DOHH2 (cell line): ENCODE results near the gene POLR1D.

Experiments
- H3F3A ChIP-seq: fragments of 200-600 bp; sonication (generic), shearing (Covaris generic); 2 replicates; pipeline ENCODE4 v1.6.0; 2016; ENCODE audit warnings: antibody characterized with exemption, mild to moderate bottlenecking; ENCODE audit not compliant: control insufficient read depth, insufficient read depth
- H3K27ac ChIP-seq: fragments of 200-600 bp; sonication (generic); 2 replicates; pipeline ENCODE4 v1.5.1; 2014; ENCODE audit warnings: low read depth, mild to moderate bottlenecking, low read length, moderate library complexity
- H3K27me3 ChIP-seq: fragments of 200-600 bp; sonication (generic); 2 replicates; pipeline ENCODE4 v1.6.1; 2014; ENCODE audit warnings: mild to moderate bottlenecking, low read length, mixed read lengths; ENCODE audit not compliant: control insufficient read depth
- H3K36me3 ChIP-seq: fragments of 200-600 bp; sonication (generic); 2 replicates; pipeline ENCODE4 v1.6.1; 2014; ENCODE audit warnings: mild to moderate bottlenecking, low read length, moderate library complexity, mixed read lengths; ENCODE audit not compliant: control insufficient read depth
- H3K4me1 ChIP-seq: fragments of 200-600 bp; sonication (generic); 2 replicates; pipeline ENCODE4 v1.6.1; 2014; ENCODE audit warnings: mild to moderate bottlenecking, low read length, mixed read lengths; ENCODE audit not compliant: control insufficient read depth
- H3K4me2 ChIP-seq: fragments of 200-600 bp; sonication (generic); 2 replicates; pipeline ENCODE4 v1.6.0; 2014; ENCODE audit warnings: mild to moderate bottlenecking, low read length, moderate library complexity
- H3K4me3 ChIP-seq: fragments of 200-600 bp; sonication (generic); 2 replicates; pipeline ENCODE4 v1.5.1; 2014; ENCODE audit warnings: mild to moderate bottlenecking, low read length, mixed read lengths
- H3K79me2 ChIP-seq: fragments of 200-600 bp; sonication (generic); 2 replicates; pipeline ENCODE4 v1.6.1; 2014; ENCODE audit warnings: mild to moderate bottlenecking, low read length, mixed read lengths; ENCODE audit not compliant: control insufficient read depth
- H3K9me2 ChIP-seq: fragments of 200-600 bp; sonication (generic); replicated peaks from 2 replicates; pipeline ENCODE4 v1.6.1; 2014; ENCODE audit warnings: mild to moderate bottlenecking, low read length, mixed read lengths; ENCODE audit not compliant: control insufficient read depth
- H3K9me3 ChIP-seq: fragments of 200-600 bp; sonication (generic); 2 replicates; pipeline ENCODE4 v1.6.1; 2014; ENCODE audit warnings: antibody characterized with exemption, low read length, mixed read lengths; ENCODE audit not compliant: control insufficient read depth, insufficient read depth
- H4K20me1 ChIP-seq: fragments of 200-600 bp; sonication (generic); 2 replicates; pipeline ENCODE4 v1.6.0; 2014; ENCODE audit warnings: low read depth, mild to moderate bottlenecking, antibody characterized with exemption, low read length, moderate library complexity; ENCODE audit not compliant: control insufficient read depth, insufficient read depth
- CTCF ChIP-seq: fragments of 200-600 bp; sonication (generic); IDR thresholded peaks from one replicate; pipeline ENCODE4 v1.5.1; 2014; ENCODE audit warnings: antibody characterized with exemption, mild to moderate bottlenecking, low read depth, low read length; ENCODE audit not compliant: poor library complexity, severe bottlenecking
- EZH2phosphoT487 ChIP-seq: fragments of 200-600 bp; sonication (generic); IDR thresholded peaks from 2 replicates; pipeline ENCODE4 v1.6.1; 2017; ENCODE audit warnings: borderline replicate concordance, mild to moderate bottlenecking, antibody characterized with exemption, low read length, moderate library complexity, mixed read lengths

The POLR1D gene

DNA sequence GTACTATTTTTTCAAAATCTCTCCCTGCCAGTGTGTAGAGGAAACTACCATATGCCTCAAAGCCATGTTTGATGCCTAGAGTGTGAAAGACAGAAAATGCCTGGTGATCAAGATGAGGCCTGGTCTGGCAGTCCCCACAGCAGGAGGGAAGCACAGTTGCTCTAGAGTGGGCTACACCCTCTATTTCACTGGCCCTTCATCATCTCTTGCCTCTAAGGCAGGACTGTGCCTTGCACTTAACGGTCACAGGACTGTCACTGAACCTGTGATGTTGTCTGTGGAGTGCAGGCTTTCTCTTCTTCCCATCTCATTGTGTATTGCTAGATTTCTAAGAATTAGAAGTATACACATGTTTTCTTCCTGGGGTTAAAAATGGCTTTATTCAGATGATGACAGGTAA lies 16.3 kb downstream of the POLR1D start:
- H3K9me2 ChIP-seq = no peaks in the 10 kb centered on the region
- H3K9me3 ChIP-seq = no peaks in the 10 kb centered on the region
- peaks cover 29% of the 10 kb centered on the region for H3K36me3 ChIP-seq
- H3K27ac ChIP-seq = no peak overlapping the region
- no peaks in the 10 kb centered on the region for H3K4me1 ChIP-seq
- H4K20me1 ChIP-seq = no peaks in the 10 kb centered on the region
- H3K27me3 ChIP-seq = no peaks in the 10 kb centered on the region
- H3K4me3 ChIP-seq = no peak overlapping the region
- no peak overlapping the region for H3K4me2 ChIP-seq
- H3F3A ChIP-seq = no peaks in the 10 kb centered on the region
- TF ChIP-seq CTCF = no peak
- TF ChIP-seq EZH2phosphoT487 = no peak
- peaks cover 86% of the 10 kb centered on the region for H3K79me2 ChIP-seq

DNA sequence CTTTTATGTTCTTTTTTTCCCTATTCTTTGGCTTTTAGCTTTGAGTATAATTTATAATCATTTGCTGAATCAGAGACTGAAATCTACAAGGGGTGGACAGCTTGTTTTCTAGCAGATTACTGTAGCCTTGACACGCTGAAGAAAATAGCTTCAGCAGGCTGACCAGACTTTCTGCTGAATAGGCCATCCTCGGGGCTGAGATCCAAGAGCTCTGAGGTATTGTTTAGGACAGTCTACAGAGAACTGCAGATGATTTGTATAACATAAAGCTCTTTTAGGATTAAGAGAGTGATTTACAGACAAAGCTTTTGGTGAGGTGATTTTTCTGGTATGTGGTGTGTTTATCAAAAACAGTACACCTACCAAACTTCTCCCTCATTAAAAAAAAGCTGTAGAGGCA lies 16.8 kb downstream of the POLR1D start:
- no peak overlapping the region for H3K4me3 ChIP-seq
- H3K4me1 ChIP-seq = no peaks in the 10 kb centered on the region
- no peaks in the 10 kb centered on the region for H4K20me1 ChIP-seq
- H3K36me3 ChIP-seq = peaks cover 28% of the 10 kb centered on the region
- no peaks in the 10 kb centered on the region for H3K9me3 ChIP-seq
- peaks cover 86% of the 10 kb centered on the region for H3K79me2 ChIP-seq
- H3K9me2 ChIP-seq = no peaks in the 10 kb centered on the region
- H3F3A ChIP-seq = no peaks in the 10 kb centered on the region
- TF ChIP-seq CTCF (no peak), EZH2phosphoT487 (no peak)
- no peak overlapping the region for H3K4me2 ChIP-seq
- no peaks in the 10 kb centered on the region for H3K27me3 ChIP-seq
- no peak overlapping the region for H3K27ac ChIP-seq

DNA sequence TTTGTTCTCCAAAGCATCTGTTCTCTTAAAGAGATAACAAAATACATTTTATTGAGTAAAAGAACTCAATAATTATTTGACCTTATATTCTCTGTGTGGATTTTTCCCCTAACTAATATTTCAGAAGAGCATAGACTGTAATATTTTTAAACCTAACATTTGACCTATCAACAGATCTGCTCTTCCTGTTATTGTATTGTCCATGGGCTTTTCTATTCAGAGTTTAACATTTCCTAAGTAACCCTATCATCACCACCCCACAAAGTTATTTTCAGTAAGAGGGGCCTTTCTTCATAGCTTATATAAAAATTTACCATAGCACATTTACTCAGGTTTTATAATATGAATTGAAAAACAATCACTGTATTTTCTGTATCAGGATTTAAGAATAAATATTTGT lies 17.5 kb downstream of the POLR1D start:
- TF ChIP-seq CTCF = no peak
- Histone ChIP-seq H3K27me3 (no peaks in the 10 kb centered on the region), H3K4me3 (no peak overlapping the region)

More for the DNA sequence above, 17.5 kb downstream of the POLR1D start:
- Histone ChIP-seq H4K20me1 (no peaks in the 10 kb centered on the region), H3F3A (no peaks in the 10 kb centered on the region), H3K36me3 (peaks cover 28% of the 10 kb centered on the region), H3K27ac (no peak overlapping the region), H3K4me2 (no peak overlapping the region), H3K79me2 (peaks cover 86% of the 10 kb centered on the region), H3K9me3 (no peaks in the 10 kb centered on the region), H3K9me2 (no peaks in the 10 kb centered on the region), H3K4me1 (no peaks in the 10 kb centered on the region)
